ENCODE results near the gene CTAG1B.
"Not testable (repeated sequence)": the region's sequence is repeated elsewhere in the genome, so short reads cannot be mapped to it uniquely, and the experiment has no call there.

Gene CTAG1B

GRCh38 chrX:154620767-154621414 lies 1.8 kb upstream of the CTAG1B start:
- not testable (repeated sequence) for DNase-seq

GRCh38 chrX:154613586-154613985 lies 5.5 kb downstream of the CTAG1B start:
- DNase-seq = not testable (repeated sequence)

GRCh38 chrX:154611146-154611545 lies 7.9 kb downstream of the CTAG1B start:
- DNase-seq = not testable (repeated sequence)

DNA sequence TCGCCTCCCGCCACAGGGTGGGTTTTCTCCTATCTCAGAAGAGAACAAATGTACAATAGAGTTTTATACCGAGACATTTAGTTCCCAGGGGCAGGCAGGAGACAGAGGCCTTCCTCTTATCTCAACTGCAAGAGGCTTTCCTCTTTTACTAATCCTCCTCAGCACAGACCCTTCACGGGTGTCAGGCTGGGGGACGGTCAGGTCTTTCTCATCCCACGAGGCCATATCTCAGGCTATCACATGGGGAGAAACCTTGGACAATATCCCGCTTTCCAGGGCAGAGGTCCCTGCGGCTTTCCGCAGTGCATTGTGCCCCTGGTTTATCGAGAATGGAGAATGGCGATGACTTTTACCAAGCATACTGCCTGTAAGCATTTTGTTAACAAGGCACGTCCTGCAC lies 10.3 kb downstream of the CTAG1B start:
- DNase-seq = not testable (repeated sequence)

GRCh38 chrX:154607976-154608375 lies 11.1 kb downstream of the CTAG1B start:
- DNase-seq = not testable (repeated sequence)

DNA sequence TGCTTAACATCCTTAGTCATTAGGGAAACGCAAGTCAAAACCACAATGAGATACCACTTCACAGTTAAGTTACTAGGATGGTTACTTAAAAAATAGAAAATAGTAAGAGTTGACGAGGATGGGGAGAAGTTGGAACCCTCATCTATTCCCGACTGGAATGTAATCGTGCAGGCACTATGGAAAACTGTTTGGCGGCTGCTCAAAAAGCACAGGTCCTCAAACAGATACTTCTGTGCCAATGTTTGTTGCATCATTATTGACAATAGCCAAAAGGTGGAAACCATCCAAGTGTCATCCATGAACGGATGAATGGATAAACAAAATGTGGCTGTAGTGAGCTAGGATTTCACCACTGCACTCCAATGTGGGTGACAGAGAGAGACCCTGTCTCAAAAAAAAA lies 11.7 kb downstream of the CTAG1B start:
- no peak for DNase-seq

- DNase-seq = no peak
Observed at GRCh38 chrX:154605566-154605965, 13.5 kb downstream of the CTAG1B start.

DNA sequence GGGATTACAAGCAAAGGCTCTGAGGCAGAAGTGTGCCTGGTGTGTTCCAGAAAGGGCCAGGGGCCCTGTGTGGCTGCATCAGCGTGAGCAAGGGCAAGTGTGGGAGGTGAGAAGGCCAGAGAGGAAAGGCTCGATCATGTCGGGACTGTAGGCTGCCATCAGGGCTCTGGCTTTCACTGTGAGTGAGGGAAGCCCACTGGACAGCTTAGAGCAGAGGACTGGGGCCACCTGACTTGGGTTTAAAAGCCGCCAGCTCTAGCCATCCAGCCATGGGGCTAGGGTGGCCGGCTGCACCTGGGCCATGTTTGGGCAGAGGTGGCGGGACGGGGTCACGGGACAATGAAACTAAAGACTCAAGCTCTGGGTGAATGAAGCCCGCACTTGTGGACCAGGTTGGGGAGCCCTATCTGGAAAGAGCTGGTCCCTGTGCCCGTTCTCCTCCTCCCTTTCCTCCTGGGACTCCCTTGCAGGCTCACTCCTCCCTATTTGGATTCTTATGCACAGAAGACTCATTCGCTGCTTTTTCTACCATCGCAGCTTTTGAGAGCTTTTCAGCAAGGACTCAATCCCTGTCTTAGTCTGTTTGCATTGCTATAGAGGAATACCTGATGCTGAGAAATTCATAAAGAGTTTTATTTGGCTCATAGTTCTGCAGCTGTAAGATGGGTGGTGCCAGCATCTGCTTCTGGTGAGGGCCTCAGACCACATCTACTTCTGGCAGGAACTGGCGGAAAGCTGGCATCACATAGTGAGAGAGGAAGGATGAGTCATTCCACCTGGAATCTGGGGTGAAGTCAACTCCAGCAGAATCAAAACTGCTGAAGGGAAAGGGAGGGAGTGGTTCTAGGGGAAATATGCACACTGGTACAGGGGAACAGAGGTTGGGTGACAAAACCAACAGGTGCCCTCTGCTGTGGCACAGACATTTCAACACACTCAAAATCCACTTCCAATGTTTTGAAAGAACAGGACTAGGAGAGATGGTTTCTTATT lies 15.3 kb downstream of the CTAG1B start:
- DNase-seq = peak; percentile 88

- no peak for DNase-seq
Observed at GRCh38 chrX:154602766-154603437, 16.2 kb downstream of the CTAG1B start.

GRCh38 chrX:154602226-154602625 lies 16.9 kb downstream of the CTAG1B start:
- no peak for DNase-seq

DNA sequence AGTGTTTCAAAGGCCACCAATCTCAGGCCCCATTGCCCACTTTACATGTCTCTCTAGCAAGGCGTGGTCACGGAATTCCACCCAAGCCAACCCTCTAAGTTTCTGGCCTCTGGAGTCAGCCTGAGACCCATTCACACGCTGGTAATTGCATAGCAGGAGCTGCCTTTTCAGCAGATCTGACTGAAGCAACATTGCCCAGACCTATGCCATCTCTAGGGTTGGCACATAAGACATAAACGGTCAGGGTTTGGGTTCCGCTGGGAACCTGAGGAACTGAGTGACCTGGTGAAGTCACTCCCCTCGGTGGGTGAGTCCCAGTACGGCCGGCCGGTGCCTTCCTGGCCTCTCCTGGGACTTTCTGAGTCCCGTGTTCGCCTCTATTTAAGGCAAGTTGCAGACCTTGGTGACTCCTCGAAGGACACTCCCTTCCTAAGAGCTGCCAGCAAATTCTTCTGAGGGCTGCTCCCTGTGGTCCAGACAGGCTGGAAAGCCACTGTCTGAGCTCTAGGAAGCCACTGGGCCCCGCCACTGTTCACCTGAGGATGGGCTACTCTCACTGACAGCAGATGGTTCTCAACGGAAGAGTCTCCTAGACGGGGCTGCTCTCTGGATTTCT lies 18.2 kb downstream of the CTAG1B start:
- DNase-seq = peak; percentile 68

GRCh38 chrX:154599531-154599930 lies 19.6 kb downstream of the CTAG1B start:
- DNase-seq = no peak

DNA sequence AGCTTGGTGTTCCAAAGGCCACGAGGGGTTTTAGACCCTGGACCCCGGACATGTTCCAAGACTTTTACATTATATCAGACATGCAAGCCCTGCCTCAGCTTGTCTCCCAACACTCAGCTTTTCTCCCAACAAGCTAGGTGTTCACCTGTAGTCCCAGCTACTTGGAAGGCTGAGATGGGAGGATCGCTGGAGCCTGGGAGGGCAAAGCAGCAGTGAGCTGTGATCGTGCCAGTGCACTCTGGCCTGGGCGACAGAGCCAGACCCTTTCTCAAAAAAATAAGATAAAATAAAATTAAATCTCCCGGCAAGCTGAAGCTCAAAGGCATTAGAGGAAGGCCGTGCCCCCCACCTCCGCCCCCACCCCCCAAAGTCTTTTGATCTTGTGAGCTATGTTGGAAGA lies 20.4 kb downstream of the CTAG1B start:
- no peak for DNase-seq

- no peak for DNase-seq
Observed at GRCh38 chrX:154597221-154597620, 21.9 kb downstream of the CTAG1B start.

DNA sequence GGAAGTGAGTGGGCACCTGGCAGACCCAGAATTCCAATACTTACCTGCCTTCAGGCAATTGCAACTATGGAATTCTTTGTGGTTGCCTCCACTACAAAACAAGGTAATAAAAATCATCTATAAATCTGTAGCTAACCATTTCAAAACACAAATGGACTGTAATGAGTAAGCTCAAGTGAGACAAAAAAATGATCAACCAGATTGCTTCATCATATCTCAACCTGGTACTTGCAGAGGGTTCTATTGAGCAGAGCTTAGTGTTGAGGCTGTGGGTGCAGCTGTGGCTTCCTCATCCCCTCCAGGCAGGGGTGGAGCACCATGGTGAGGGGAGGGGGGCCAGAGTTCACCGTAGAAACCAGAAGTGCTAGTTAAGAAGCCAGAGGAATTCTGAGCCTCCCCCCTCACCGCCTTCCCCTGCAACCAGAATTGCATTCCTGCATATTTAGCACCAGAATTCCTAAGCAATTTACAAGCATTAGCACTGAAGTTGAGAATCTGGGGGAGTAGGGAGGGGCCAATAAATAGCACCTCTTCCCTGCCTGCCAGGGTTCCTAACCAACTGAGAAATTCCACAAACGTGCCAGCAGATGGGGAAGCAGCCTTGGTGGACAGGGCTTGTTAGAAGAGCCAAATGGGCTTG lies 22.7 kb downstream of the CTAG1B start:
- peak; percentile 95 for DNase-seq

DNA sequence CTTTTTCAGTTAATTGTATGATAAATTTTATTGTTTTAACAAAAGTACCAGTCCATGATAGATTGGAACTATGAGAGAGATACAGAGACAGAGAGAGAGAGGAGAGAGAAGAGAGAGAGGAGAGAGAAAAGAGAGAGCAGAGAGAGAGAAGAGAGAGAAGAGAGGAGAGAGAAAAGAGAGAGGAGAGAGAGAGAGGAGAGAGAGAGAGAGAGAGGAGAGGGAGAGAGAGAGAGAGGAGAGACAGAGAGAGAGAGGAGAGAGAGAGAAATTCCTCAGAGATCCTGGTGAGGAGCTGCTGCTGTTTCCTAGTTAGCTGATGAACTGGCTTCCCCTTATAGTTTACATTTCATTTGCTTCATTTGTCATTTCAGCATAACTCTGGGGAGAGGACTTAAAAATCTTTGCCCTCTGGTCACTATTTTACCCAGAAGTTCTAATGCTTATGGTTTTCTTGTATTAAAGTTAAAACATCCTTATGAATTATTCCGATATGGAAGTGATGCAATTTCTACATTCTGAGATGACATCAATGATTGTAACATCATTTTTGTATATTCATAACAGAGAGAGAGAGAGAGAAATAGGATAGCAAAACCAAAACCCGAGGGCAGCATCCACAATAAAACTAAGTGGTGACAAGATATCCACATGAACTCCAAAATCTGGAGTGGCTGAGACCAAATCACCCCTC lies 23.4 kb downstream of the CTAG1B start:
- DNase-seq = peak; percentile 8

DNA sequence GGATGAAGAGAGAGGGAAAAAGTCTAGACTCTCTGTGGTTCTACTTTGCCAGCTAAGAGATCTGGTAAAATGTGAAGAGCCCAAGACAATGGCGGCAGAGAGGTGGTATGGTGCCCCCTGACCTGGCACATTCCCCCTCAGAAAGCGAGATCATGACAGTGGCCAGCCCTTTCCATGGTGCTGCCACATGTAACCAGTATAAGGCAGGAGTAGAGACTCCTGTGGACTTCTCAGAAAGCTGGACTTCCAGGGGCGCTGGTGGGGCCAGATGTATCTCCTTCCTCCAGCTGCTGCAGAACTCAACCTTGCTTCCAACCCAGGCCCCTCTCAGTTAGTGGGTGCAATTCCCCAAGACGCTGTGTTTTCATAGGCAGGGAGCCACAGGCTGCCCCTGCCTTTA lies 24.6 kb downstream of the CTAG1B start:
- DNase-seq = no peak

GRCh38 chrX:154593201-154593600 lies 25.9 kb downstream of the CTAG1B start:
- DNase-seq = no peak

DNA sequence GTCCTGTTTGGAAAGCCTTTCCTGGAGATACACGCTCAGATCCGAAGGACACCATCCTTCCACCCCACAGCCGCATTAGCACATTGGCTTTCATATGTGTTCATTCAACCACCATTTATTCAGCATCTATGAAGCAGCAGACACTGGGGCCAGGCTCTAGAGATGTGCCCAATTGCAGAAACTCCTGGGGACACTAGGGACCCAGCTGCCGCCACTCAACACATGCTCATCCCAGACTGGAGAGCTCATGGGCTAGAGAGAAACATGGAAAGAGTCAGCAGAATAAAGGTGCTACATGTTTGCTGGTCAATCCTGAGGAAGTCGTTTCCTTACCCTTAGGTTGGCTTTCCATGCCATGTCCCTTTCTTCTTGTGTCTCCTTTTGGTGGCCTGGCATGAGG lies 26.6 kb downstream of the CTAG1B start:
- no peak for DNase-seq

DNA sequence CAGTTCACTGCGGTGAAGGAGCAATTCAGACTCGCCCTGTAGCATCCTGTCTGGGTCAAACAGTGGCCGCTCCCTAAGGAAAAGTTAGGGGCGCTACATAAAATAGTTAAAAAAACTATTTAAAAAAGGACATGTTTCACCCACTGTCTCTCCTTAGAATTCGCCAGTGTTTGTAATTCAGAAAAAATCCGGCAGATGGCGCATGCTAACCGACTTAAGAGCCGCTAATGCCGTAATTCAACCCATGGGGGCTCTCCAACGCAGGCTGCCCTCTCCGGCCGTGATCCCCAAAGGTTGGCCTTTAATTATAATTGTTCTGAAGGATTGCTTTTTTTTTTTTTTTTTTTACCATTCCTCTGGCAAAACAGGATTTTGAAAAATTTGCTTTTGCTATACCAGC lies 28.7 kb downstream of the CTAG1B start:
- DNase-seq = not testable (repeated sequence)

DNA sequence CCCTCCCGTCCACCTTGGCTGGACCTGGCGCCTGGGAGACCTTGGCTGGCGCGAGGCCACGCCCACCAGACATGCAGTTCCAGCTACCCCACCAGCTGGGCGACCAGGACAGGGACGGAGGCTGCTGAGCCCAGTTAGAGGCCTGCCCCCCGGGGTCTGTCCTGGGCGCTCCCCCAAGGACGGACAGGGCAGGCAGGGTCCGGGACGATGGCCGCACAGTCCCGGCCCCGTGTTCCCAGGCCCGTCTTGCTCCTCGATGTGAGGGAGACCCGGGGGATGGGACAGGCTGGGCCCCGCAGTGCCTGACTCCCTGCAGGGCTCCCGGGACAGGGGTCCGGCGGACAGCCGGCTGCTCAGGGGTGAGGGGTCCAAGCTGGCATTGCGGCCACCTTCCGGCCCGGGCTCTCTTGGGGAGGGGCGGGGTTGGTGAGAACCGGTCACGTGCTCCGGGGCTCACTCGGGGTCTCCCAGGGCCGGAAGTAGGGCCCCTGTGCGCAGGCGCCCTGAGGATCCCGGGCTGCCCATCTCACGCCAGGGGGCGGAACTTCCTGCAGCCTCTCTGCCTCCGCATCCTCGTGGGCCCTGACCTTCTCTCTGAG lies 34.4 kb downstream of the CTAG1B start, which contains the start of gene CTAG1A:
Gene CTAG1A (plus strand): TSS at position 549 of the 599 bp plus-strand sequence. CDS start 74 bp downstream, outside the sequence.
- DNase-seq = not testable (repeated sequence)
